A549 (cell line): ENCODE results near the gene MED13L. TPM values are rescaled to one million over a fixed set of nuclear protein-coding genes. Genes with fewer than 3 reads are reported as not detected.
"Not testable (repeated sequence)": the region's sequence is repeated elsewhere in the genome, so short reads cannot be mapped to it uniquely, and the experiment has no call there.

Experiments
- ATAC-seq, 2 experiments: fragments of 200-7000 bp in 1 of 2; fragments of >200 bp in 1 of 2; cut with Nextera tagmentation in 1 of 2; cut with Tn5 transposase in 1 of 2; 3 replicates each; pipeline versions ENCODE4 v1.8.0 to v1.9.1; 2018 to 2020; ENCODE audit warnings: mild to moderate bottlenecking in 1 of 2, moderate library complexity in 1 of 2
- CTCF ChIA-PET: fragments of 300-600 bp; sonication (Branson Sonifier 250); formaldehyde crosslinking; extraction: SDS; loops from one replicate; lab custom pipeline; 2021; ENCODE audit warnings: antibody characterized with exemption, inconsistent platforms; lab: Yijun Ruan, JAX
- POLR2A ChIA-PET: fragments of 350-600 bp; formaldehyde crosslinking; extraction: SDS; loops from one replicate; lab custom pipeline; 2021; ENCODE audit warnings: antibody characterized with exemption, inconsistent platforms; lab: Yijun Ruan, JAX
- DNase-seq, 2 experiments: peaks; one replicate each; pipeline versions ENCODE4 v3.0.0 to v3.0.0-alpha.2; 2011 to 2016; ENCODE audit warnings: low read depth in 1 of 2, low spot score in 1 of 2
- FAIRE-seq: peaks from 2 replicates; lab custom pipeline; 2011; peaks lifted over from hg19 to GRCh38; lab: Jason Lieb, UNC
- H3K27ac ChIP-seq, 2 experiments: fragments of >200 bp; sonication (Bioruptor Twin); formaldehyde crosslinking; 3 replicates each; pipeline ENCODE4 v1.5.1; 2016 to 2017
- H3K4me1 ChIP-seq: fragments of >200 bp; sonication (Bioruptor Twin); formaldehyde crosslinking; 3 replicates; pipeline ENCODE4 v1.6.1; 2016
- H3K4me2 ChIP-seq: fragments of >200 bp; sonication (Bioruptor Twin); formaldehyde crosslinking; 3 replicates; pipeline ENCODE4 v1.6.1; 2016
- H3K4me3 ChIP-seq: fragments of >200 bp; sonication (Bioruptor Twin); formaldehyde crosslinking; 3 replicates; pipeline ENCODE4 v1.5.1; 2016
- H3K9me3 ChIP-seq: fragments of >200 bp; sonication (Bioruptor Twin); formaldehyde crosslinking; 3 replicates; pipeline ENCODE4 v1.6.1; 2016
- BCL3 ChIP-seq: fragments of >200 bp; sonication (Bioruptor Twin); formaldehyde crosslinking; IDR thresholded peaks from 3 replicates; pipeline ENCODE4 v1.6.1; 2016
- CHD2 ChIP-seq: fragments of 150-350 bp; IDR thresholded peaks from 2 replicates; pipeline ENCODE4 v1.6.1; 2014; ENCODE audit warnings: low read length; ENCODE audit not compliant: partially characterized antibody
- CTCF ChIP-seq: fragments of >200 bp; sonication (Bioruptor Twin); formaldehyde crosslinking; IDR thresholded peaks from 3 replicates; pipeline ENCODE4 v1.5.1; 2016
- EP300 ChIP-seq, 2 experiments: fragments of >200 bp; sonication (Bioruptor Twin); formaldehyde crosslinking; IDR thresholded peaks; 2 replicates in 1 of 2; 3 replicates in 1 of 2; pipeline ENCODE4 v1.6.1; 2016 to 2017
- FOXS1 ChIP-seq: fragments of 250-450 bp; sonication (Bioruptor Pico); IDR thresholded peaks from 2 replicates; pipeline ENCODE4 v1.5.0; 2020; ENCODE audit warnings: mild to moderate bottlenecking, moderate library complexity
- HMGXB4 ChIP-seq: fragments of 250-450 bp; sonication (Bioruptor Pico); IDR thresholded peaks from 2 replicates; pipeline ENCODE4 v1.5.0; 2021; ENCODE audit warnings: mild to moderate bottlenecking, moderate library complexity, borderline replicate concordance
- HOXB13 ChIP-seq: fragments of 250-450 bp; sonication (Bioruptor Pico); IDR thresholded peaks from 2 replicates; pipeline ENCODE4 v1.5.0; 2020; ENCODE audit warnings: low read depth, mild to moderate bottlenecking, moderate library complexity
- KDM5A ChIP-seq: fragments of 200-600 bp; sonication (generic); IDR thresholded peaks from 2 replicates; pipeline ENCODE4 v1.6.1; 2016; ENCODE audit warnings: antibody characterized with exemption, mild to moderate bottlenecking
- NPAS2 ChIP-seq: fragments of 250-450 bp; sonication (Bioruptor Pico); IDR thresholded peaks from 2 replicates; pipeline ENCODE4 v1.8.0; 2022; ENCODE audit warnings: mild to moderate bottlenecking, moderate library complexity, borderline replicate concordance
- POLR2AphosphoS2 ChIP-seq: conservative IDR thresholded peaks from 2 replicates; pipeline ENCODE4 v1.6.1; 2012; ENCODE audit warnings: low read length, improper control_type of control experiment, inconsistent platforms
- RAD21 ChIP-seq, 2 experiments: fragments of >200 bp in 1 of 2; sonication (Bioruptor Twin) in 1 of 2; formaldehyde crosslinking in 1 of 2; IDR thresholded peaks in 1 of 2; conservative IDR thresholded peaks in 1 of 2; 2 replicates in 1 of 2; 3 replicates in 1 of 2; pipeline ENCODE4 v1.6.1; 2012 to 2018; ENCODE audit warnings: inconsistent platforms in 1 of 2
- RARB ChIP-seq: fragments of 250-450 bp; sonication (Bioruptor Pico); IDR thresholded peaks from 2 replicates; pipeline ENCODE4 v1.8.0; 2021; ENCODE audit warnings: mild to moderate bottlenecking, moderate library complexity
- RCOR1 ChIP-seq: fragments of 150-350 bp; IDR thresholded peaks from 2 replicates; pipeline ENCODE4 v1.6.1; 2014; ENCODE audit warnings: antibody characterized with exemption, low read length, low read depth
- SMC3 ChIP-seq: fragments of >200 bp; sonication (Bioruptor Twin); formaldehyde crosslinking; IDR thresholded peaks from 3 replicates; pipeline ENCODE4 v1.6.1; 2018; ENCODE audit warnings: inconsistent platforms
- TFCP2L1 ChIP-seq: fragments of 250-450 bp; sonication (Bioruptor Pico); IDR thresholded peaks from 2 replicates; pipeline ENCODE4 v1.5.0; 2021; ENCODE audit warnings: mild to moderate bottlenecking
- ZNF302 ChIP-seq: fragments of 250-450 bp; sonication (Bioruptor Pico); IDR thresholded peaks from 2 replicates; pipeline ENCODE4 v1.9.0; 2021; ENCODE audit warnings: inconsistent platforms, mild to moderate bottlenecking, moderate library complexity
- ZSCAN20 ChIP-seq: fragments of 250-450 bp; sonication (Bioruptor Pico); IDR thresholded peaks from 2 replicates; pipeline ENCODE4 v1.8.0; 2022; ENCODE audit warnings: mild to moderate bottlenecking, moderate library complexity
- WGBS: methylation state at CpG from one replicate; pipeline ENCODE4 v1.1.6; 2017; ENCODE audit errors: missing lambda C conversion rate; 5-methylcytosine and 5-hydroxymethylcytosine counted together
- polyA plus RNA-seq, 4 experiments: library from polyadenylated mRNA; depleted of rRNA in 3 of 4; stranded (reverse); fragments of >200 nt; fragmentation: RNase III in 1 of 4; extraction: RNeasy Plus Mini Kit Qiagen cat#74134 plus additional on column Dnase treatment in 1 of 4; gene quantifications; 2 replicates in 3 of 4; 3 replicates in 1 of 4; pipeline ENCODE4 v1.2.3, GENCODE V29; 2011 to 2017

The MED13L gene
- polyA plus RNA-seq, 2 of the 4 experiments (the other 2 are of a cell fraction), result 23.2 to 134 TPM

GRCh38 chr12:116238149-116238548 lies 39.3 kb downstream of the MED13L start:
- TF ChIP-seq ZSCAN20 (CRISPR knock-in tag) (no peak), KDM5A (no peak), RCOR1 (no peak)
- no peaks in the 10 kb centered on the region for H3K9me3 ChIP-seq
- H3K27ac ChIP-seq, result no peak overlapping the region
- ATAC-seq (no peak), DNase-seq (no peak), FAIRE-seq (peak; percentile 92)
- ChIA-PET CTCF (interaction anchor here (0.6 to 3.0 kb wide), 5 partner anchors 18 to 471 kb away, joined by 3 to 13 read pairs (median 3); no protein-coding TSS in a partner anchor), POLR2A (no interaction called here)
- peaks cover 40% of the 10 kb centered on the region for H3K4me1 ChIP-seq
- H3K4me2 ChIP-seq, result no peak overlapping the region; the same call in 2 of the 3 replicates
- H3K4me3 ChIP-seq, result no peak overlapping the region
- 79% methylated on average over 3 of the region's 3 CpGs for WGBS

- FAIRE-seq (no peak), ATAC-seq (peak in 1 of 2 experiments; percentile 25; a peak in 1 of 6 replicates), DNase-seq (no peak)
- Histone ChIP-seq H3K4me3 (no peak overlapping the region), H3K9me3 (no peaks in the 10 kb centered on the region), H3K27ac (no peak overlapping the region), H3K4me1 (peaks cover 37% of the 10 kb centered on the region), H3K4me2 (peak overlapping the region; percentile 52)
- POLR2A ChIA-PET, result interaction anchor here (1.2 kb wide), 1 partner anchor 8 kb away, joined by 3 read pairs; no protein-coding TSS in a partner anchor
- CTCF ChIA-PET, result interaction anchor here (0.8 to 3.0 kb wide), 26 partner anchors 8 to 477 kb away, joined by 3 to 26 read pairs (median 8); no protein-coding TSS in a partner anchor
- TF ChIP-seq ZNF302 (CRISPR knock-in tag) (no peak), POLR2AphosphoS2 (no peak)
- WGBS, result 74% methylated on average over 3 of the region's 3 CpGs
Measured at GRCh38 chr12:116236976-116237375, 40.5 kb downstream of the MED13L start.

- Histone ChIP-seq H3K4me2 (peak overlapping the region; percentile 52), H3K4me3 (no peak overlapping the region), H3K4me1 (peaks cover 32% of the 10 kb centered on the region)
- peak; percentile 33 to 63 for DNase-seq
- POLR2A ChIA-PET, result interaction anchor here (1.2 kb wide), 1 partner anchor 9 kb away, joined by 3 read pairs; no protein-coding TSS in a partner anchor
- TF ChIP-seq RAD21 (conservative IDR thresholded peaks at IDR 0.05 in 1 of 2, IDR thresholded peaks at IDR 0.05 in 1 of 2) (peak; percentile 85 to 87), FOXS1 (CRISPR knock-in tag) (no peak), HOXB13 (no peak), CTCF (peak; percentile 91), TFCP2L1 (CRISPR knock-in tag) (no peak), HMGXB4 (no peak), KDM5A (no peak), CHD2 (no peak), EP300 (IDR thresholded peaks at IDR 0.05) (no peak), SMC3 (peak; percentile 87), RARB (no peak), BCL3 (no peak), POLR2AphosphoS2 (no peak), NPAS2 (CRISPR knock-in tag) (no peak)
- TF ChIP-seq, all 56 proteins: peak for 3
- CTCF ChIA-PET, result interaction anchor here (0.5 to 3.0 kb wide), 53 partner anchors 9 to 478 kb away, joined by 3 to 26 read pairs (median 4); no protein-coding TSS in a partner anchor
- H3K9me3 ChIP-seq, result no peaks in the 10 kb centered on the region
- 4% methylated on average over 3 of the region's 3 CpGs for WGBS
- FAIRE-seq (peak; percentile 90), ATAC-seq (peak; percentile 62 to 81; a peak in 4 of 6 replicates)
- no peak overlapping the region for H3K27ac ChIP-seq
Measured at GRCh38 chr12:116236148-116236731, 41.3 kb downstream of the MED13L start.

- H3K4me3 ChIP-seq, H3K9me3 ChIP-seq, H3K4me2 ChIP-seq, DNase-seq, POLR2A ChIA-PET, ATAC-seq, CTCF ChIA-PET, FAIRE-seq, H3K27ac ChIP-seq: not testable (repeated sequence)
- 95% methylated on average over 5 of the region's 5 CpGs for WGBS
- peaks cover 31% of the 10 kb centered on the region for H3K4me1 ChIP-seq
Measured at GRCh38 chr12:116234148-116234547, 43.3 kb downstream of the MED13L start.
